Measurements from ENCODE around the gene GABPA.
"Not testable (repeated sequence)": the region's sequence is repeated elsewhere in the genome, so short reads cannot be mapped to it uniquely, and the experiment has no call there.

Gene GABPA

GRCh38 chr21:25708467-25709065 is 26.2 kb upstream of the GABPA start:
- no CpG with 5 or more reads among the region's 7 CpGs for WGBS, 2 donors (ENCODE audit: extremely low coverage in 2 of 2, insufficient read length in 2 of 2, insufficient replicate concordance in 1 of 2)
- no peak overlapping the region for H3K14ac ChIP-seq (ENCODE audit: low read length)
- no peak overlapping the region for H3K9ac ChIP-seq (ENCODE audit: low read depth, low read length, poor library complexity)
- H2BK5ac ChIP-seq (ENCODE audit: low read length) = no peak overlapping the region
- no peak overlapping the region for H3K23ac ChIP-seq (ENCODE audit: low read depth, low read length, poor library complexity)
- no peak overlapping the region for H2BK120ac ChIP-seq (ENCODE audit: low read depth, low read length)
- H3K9me3 ChIP-seq (replicated peaks in 1 of 2; ENCODE audit: control insufficient read depth in 2 of 2, insufficient read depth in 1 of 2, low read depth in 1 of 2, low read length in 2 of 2) = no peaks in the 10 kb centered on the region
- no peak overlapping the region for H3K18ac ChIP-seq (ENCODE audit: low read length)
- H4K91ac ChIP-seq (ENCODE audit: low read depth, low read length, poor library complexity) = no peak overlapping the region
- H2BK12ac ChIP-seq (ENCODE audit: low read length) = no peak overlapping the region
- no peak overlapping the region for H3K4me2 ChIP-seq (ENCODE audit: insufficient read depth, low read length, poor library complexity, severe bottlenecking)
- H3K27ac ChIP-seq (replicated peaks; ENCODE audit: low read length) = no peak overlapping the region
- no peak overlapping the region for H2AFZ ChIP-seq (ENCODE audit: low read length)
- H3K36me3 ChIP-seq (replicated peaks in 1 of 2; ENCODE audit: control insufficient read depth in 2 of 2, insufficient read depth in 2 of 2, low read length in 2 of 2) = peaks cover 0 to 89% of the 10 kb centered on the region in 2 donors
- H3K79me1 ChIP-seq (ENCODE audit: low read depth, low read length) = no peaks in the 10 kb centered on the region
- no peak overlapping the region for H3K4me3 ChIP-seq (ENCODE audit: low read length in 2 of 2)
- no peak overlapping the region for H3K4ac ChIP-seq (ENCODE audit: low read length)
- H3K4me1 ChIP-seq (ENCODE audit: control insufficient read depth in 2 of 2, insufficient read depth in 1 of 2, low read depth in 1 of 2, low read length in 2 of 2) = no peaks in the 10 kb centered on the region
- H3K27me3 ChIP-seq (ENCODE audit: control insufficient read depth in 3 of 3, insufficient read depth in 3 of 3, low read depth in 1 of 3, low read length in 3 of 3) = no peaks in the 10 kb centered on the region
- no peak overlapping the region for H2BK15ac ChIP-seq (ENCODE audit: low read length)
- no peak overlapping the region for H2AK5ac ChIP-seq (ENCODE audit: low read depth, low read length)
- DNase-seq (ENCODE audit: low spot score) = peak; percentile 38
- H4K8ac ChIP-seq (ENCODE audit: low read depth, low read length) = no peak overlapping the region

GRCh38 chr21:25709684-25710265 is 25.0 kb upstream of the GABPA start:
- Histone ChIP-seq H3K36me3 (replicated peaks in 1 of 2; ENCODE audit: control insufficient read depth in 2 of 2, insufficient read depth in 2 of 2, low read length in 2 of 2) (peaks cover 0 to 90% of the 10 kb centered on the region in 2 donors), H3K23ac (ENCODE audit: low read depth, low read length, poor library complexity) (no peak overlapping the region), H4K8ac (ENCODE audit: low read depth, low read length) (no peak overlapping the region), H3K18ac (ENCODE audit: low read length) (no peak overlapping the region), H2AK5ac (ENCODE audit: low read depth, low read length) (no peak overlapping the region), H4K91ac (ENCODE audit: low read depth, low read length, poor library complexity) (no peak overlapping the region), H3K27ac (replicated peaks; ENCODE audit: low read length) (no peak overlapping the region), H3K9me3 (replicated peaks in 1 of 2; ENCODE audit: control insufficient read depth in 2 of 2, insufficient read depth in 1 of 2, low read depth in 1 of 2, low read length in 2 of 2) (no peaks in the 10 kb centered on the region), H2BK5ac (ENCODE audit: low read length) (no peak overlapping the region), H2AFZ (ENCODE audit: low read length) (no peak overlapping the region), H3K27me3 (ENCODE audit: control insufficient read depth in 3 of 3, insufficient read depth in 3 of 3, low read depth in 1 of 3, low read length in 3 of 3) (no peaks in the 10 kb centered on the region), H3K4me3 (ENCODE audit: low read length in 2 of 2) (no peak overlapping the region), H3K4ac (ENCODE audit: low read length) (no peak overlapping the region), H3K14ac (ENCODE audit: low read length) (no peak overlapping the region), H3K9ac (ENCODE audit: low read depth, low read length, poor library complexity) (no peak overlapping the region), H2BK12ac (ENCODE audit: low read length) (no peak overlapping the region), H3K4me2 (ENCODE audit: insufficient read depth, low read length, poor library complexity, severe bottlenecking) (no peak overlapping the region), H3K4me1 (ENCODE audit: control insufficient read depth in 2 of 2, insufficient read depth in 1 of 2, low read depth in 1 of 2, low read length in 2 of 2) (no peaks in the 10 kb centered on the region), H2BK15ac (ENCODE audit: low read length) (no peak overlapping the region), H2BK120ac (ENCODE audit: low read depth, low read length) (no peak overlapping the region), H3K79me1 (ENCODE audit: low read depth, low read length) (no peaks in the 10 kb centered on the region)
- no CpG with 5 or more reads among the region's 5 CpGs for WGBS, 2 donors (ENCODE audit: extremely low coverage in 2 of 2, insufficient read length in 2 of 2, insufficient replicate concordance in 1 of 2)
- DNase-seq (ENCODE audit: low spot score) = no peak

GRCh38 chr21:25710550-25710949 is 24.2 kb upstream of the GABPA start:
- Histone ChIP-seq H3K14ac (ENCODE audit: low read length) (no peak overlapping the region), H3K27ac (replicated peaks; ENCODE audit: low read length) (no peak overlapping the region), H3K27me3 (ENCODE audit: control insufficient read depth in 3 of 3, insufficient read depth in 3 of 3, low read depth in 1 of 3, low read length in 3 of 3) (no peaks in the 10 kb centered on the region), H3K79me1 (ENCODE audit: low read depth, low read length) (no peaks in the 10 kb centered on the region), H3K36me3 (replicated peaks in 1 of 2; ENCODE audit: control insufficient read depth in 2 of 2, insufficient read depth in 2 of 2, low read length in 2 of 2) (peaks cover 0 to 91% of the 10 kb centered on the region in 2 donors), H2BK5ac (ENCODE audit: low read length) (no peak overlapping the region), H3K4me2 (ENCODE audit: insufficient read depth, low read length, poor library complexity, severe bottlenecking) (no peak overlapping the region), H2BK15ac (ENCODE audit: low read length) (no peak overlapping the region), H4K91ac (ENCODE audit: low read depth, low read length, poor library complexity) (no peak overlapping the region), H3K4ac (ENCODE audit: low read length) (no peak overlapping the region), H3K23ac (ENCODE audit: low read depth, low read length, poor library complexity) (no peak overlapping the region), H4K8ac (ENCODE audit: low read depth, low read length) (no peak overlapping the region), H2AK5ac (ENCODE audit: low read depth, low read length) (no peak overlapping the region), H3K4me3 (ENCODE audit: low read length in 2 of 2) (no peak overlapping the region), H2AFZ (ENCODE audit: low read length) (no peak overlapping the region), H3K4me1 (ENCODE audit: control insufficient read depth in 2 of 2, insufficient read depth in 1 of 2, low read depth in 1 of 2, low read length in 2 of 2) (no peaks in the 10 kb centered on the region), H3K9ac (ENCODE audit: low read depth, low read length, poor library complexity) (no peak overlapping the region), H2BK12ac (ENCODE audit: low read length) (no peak overlapping the region), H2BK120ac (ENCODE audit: low read depth, low read length) (no peak overlapping the region), H3K18ac (ENCODE audit: low read length) (no peak overlapping the region), H3K9me3 (replicated peaks in 1 of 2; ENCODE audit: control insufficient read depth in 2 of 2, insufficient read depth in 1 of 2, low read depth in 1 of 2, low read length in 2 of 2) (no peaks in the 10 kb centered on the region)
- no peak for DNase-seq (ENCODE audit: low spot score)
- no CpG with 5 or more reads among the region's 5 CpGs for WGBS, 2 donors (ENCODE audit: extremely low coverage in 2 of 2, insufficient read length in 2 of 2, insufficient replicate concordance in 1 of 2)

DNA sequence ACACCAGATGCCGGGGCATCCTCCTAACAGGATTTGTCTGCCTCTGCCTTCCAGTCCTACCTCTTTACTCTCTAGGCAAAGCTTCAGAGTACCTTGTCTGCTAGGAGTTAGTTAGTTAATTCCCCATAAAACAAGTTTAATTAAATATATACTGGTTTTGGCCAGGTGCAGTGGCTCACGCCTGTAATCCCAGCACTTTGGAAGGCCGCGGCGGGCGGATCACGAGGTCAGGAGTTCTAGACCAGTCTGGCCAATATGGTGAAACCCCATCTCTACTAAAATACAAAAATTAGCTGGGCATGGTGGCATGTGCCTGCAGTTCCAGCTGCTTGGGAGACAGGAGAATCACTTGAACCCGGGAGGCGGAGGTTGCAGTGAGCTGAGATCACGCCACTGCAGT is 20.7 kb upstream of the GABPA start:
- not testable (repeated sequence) for H3K18ac ChIP-seq (ENCODE audit: low read length); H3K14ac ChIP-seq (ENCODE audit: low read length); H3K23ac ChIP-seq (ENCODE audit: low read depth, low read length, poor library complexity); H3K4ac ChIP-seq (ENCODE audit: low read length); H3K79me1 ChIP-seq (ENCODE audit: low read depth, low read length); H3K27ac ChIP-seq (replicated peaks; ENCODE audit: low read length); H4K8ac ChIP-seq (ENCODE audit: low read depth, low read length); H3K4me2 ChIP-seq (ENCODE audit: insufficient read depth, low read length, poor library complexity, severe bottlenecking); H3K9ac ChIP-seq (ENCODE audit: low read depth, low read length, poor library complexity); H3K4me3 ChIP-seq (ENCODE audit: low read length in 2 of 2); H2BK5ac ChIP-seq (ENCODE audit: low read length); DNase-seq (ENCODE audit: low spot score); H2AFZ ChIP-seq (ENCODE audit: low read length); H4K91ac ChIP-seq (ENCODE audit: low read depth, low read length, poor library complexity); H2BK12ac ChIP-seq (ENCODE audit: low read length); H2BK120ac ChIP-seq (ENCODE audit: low read depth, low read length); H3K27me3 ChIP-seq (ENCODE audit: control insufficient read depth in 3 of 3, insufficient read depth in 3 of 3, low read depth in 1 of 3, low read length in 3 of 3); H3K9me3 ChIP-seq (replicated peaks in 1 of 2; ENCODE audit: control insufficient read depth in 2 of 2, insufficient read depth in 1 of 2, low read depth in 1 of 2, low read length in 2 of 2); H2AK5ac ChIP-seq (ENCODE audit: low read depth, low read length); H2BK15ac ChIP-seq (ENCODE audit: low read length); H3K4me1 ChIP-seq (ENCODE audit: control insufficient read depth in 2 of 2, insufficient read depth in 1 of 2, low read depth in 1 of 2, low read length in 2 of 2)
- H3K36me3 ChIP-seq (replicated peaks in 1 of 2; ENCODE audit: control insufficient read depth in 2 of 2, insufficient read depth in 2 of 2, low read length in 2 of 2) = peaks cover 0 to 84% of the 10 kb centered on the region in 2 donors
- no CpG with 5 or more reads among the region's 10 CpGs for WGBS, 2 donors (ENCODE audit: extremely low coverage in 2 of 2, insufficient read length in 2 of 2, insufficient replicate concordance in 1 of 2)

All from neuronal stem cell (in vitro differentiated cells).